GM10248 (cell line): ENCODE measurements around the gene PDZRN3.

ENCODE experiments used
- CTCF ChIA-PET: fragments of 300-600 bp; sonication (Branson Sonifier 250); formaldehyde crosslinking; extraction: SDS; loops from one replicate; lab custom pipeline; 2021; ENCODE audit warnings: antibody characterized with exemption; lab: Yijun Ruan, JAX
- POLR2A ChIA-PET: fragments of 350-650 bp; sonication (Branson Sonifier 250); formaldehyde crosslinking; extraction: SDS; loops from one replicate; lab custom pipeline; 2020; ENCODE audit warnings: antibody characterized with exemption; lab: Yijun Ruan, JAX
- DNase-seq: peaks from one replicate; pipeline ENCODE4 v3.0.0; 2012; ENCODE audit errors: extremely low spot score
- TF ChIP-seq, protein P1 (sequence below): IDR thresholded peaks from 2 replicates; pipeline ENCODE4 v1.5.1; 2012; ENCODE audit warnings: mild to moderate bottlenecking, low read depth; ENCODE audit errors: extremely low read depth, missing control alignments, control extremely low read depth

The PDZRN3 gene

DNA sequence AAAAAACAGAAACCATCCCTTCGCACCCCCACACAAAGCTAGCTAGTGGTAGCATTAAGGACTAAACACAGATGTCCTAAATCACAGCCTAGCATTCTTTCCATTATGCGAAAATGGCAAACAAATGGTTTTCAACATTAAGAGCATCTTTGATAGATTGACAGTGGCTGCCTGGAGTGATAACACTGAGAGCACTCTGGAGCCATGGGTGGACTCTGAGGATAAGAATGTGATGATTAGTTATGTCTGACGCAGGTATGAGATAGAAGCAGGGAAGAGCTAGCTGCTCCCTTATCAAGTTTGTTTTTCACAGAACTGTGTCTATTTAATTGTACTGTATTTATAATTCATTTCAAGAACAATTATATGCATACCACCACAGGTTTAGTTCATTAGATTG lies 142.9 kb downstream of the PDZRN3 start:
- TF ChIP-seq, protein P1, sequence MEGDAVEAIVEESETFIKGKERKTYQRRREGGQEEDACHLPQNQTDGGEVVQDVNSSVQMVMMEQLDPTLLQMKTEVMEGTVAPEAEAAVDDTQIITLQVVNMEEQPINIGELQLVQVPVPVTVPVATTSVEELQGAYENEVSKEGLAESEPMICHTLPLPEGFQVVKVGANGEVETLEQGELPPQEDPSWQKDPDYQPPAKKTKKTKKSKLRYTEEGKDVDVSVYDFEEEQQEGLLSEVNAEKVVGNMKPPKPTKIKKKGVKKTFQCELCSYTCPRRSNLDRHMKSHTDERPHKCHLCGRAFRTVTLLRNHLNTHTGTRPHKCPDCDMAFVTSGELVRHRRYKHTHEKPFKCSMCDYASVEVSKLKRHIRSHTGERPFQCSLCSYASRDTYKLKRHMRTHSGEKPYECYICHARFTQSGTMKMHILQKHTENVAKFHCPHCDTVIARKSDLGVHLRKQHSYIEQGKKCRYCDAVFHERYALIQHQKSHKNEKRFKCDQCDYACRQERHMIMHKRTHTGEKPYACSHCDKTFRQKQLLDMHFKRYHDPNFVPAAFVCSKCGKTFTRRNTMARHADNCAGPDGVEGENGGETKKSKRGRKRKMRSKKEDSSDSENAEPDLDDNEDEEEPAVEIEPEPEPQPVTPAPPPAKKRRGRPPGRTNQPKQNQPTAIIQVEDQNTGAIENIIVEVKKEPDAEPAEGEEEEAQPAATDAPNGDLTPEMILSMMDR = no peak
- ChIA-PET POLR2A (no interaction called here), CTCF (interaction anchor here (2.1 kb wide), 1 partner anchor 20 kb away, joined by 4 read pairs; no protein-coding TSS in a partner anchor)
- no peak for DNase-seq

DNA sequence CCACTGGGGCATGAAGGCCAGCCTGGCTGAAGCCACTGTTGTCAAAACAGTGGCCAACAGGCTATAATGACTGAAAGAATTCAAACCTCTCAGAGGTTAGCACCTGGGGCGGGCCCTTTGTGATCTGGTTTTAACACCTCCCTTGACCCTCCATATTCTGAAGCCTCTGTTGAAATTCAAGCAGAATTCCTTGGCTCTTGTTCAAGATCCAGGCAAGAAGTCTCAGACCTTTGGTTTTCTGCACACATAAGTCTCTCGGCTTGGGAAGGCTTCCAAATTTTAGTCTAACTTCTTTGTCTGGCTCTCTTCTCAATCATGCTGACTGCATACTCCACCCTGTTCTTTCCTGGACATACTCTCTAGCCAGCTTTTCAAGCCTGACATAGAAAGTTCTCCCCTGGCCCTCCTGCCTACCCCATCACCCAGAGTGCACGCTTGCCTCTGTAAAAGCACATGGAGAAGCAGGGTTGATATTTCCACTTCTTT lies 144.5 kb downstream of the PDZRN3 start:
- TF ChIP-seq, protein P1 = no peak
- DNase-seq = no peak
- POLR2A ChIA-PET = no interaction called here
- CTCF ChIA-PET = interaction anchor here (1.0 kb wide), 1 partner anchor 22 kb away, joined by 4 read pairs; no protein-coding TSS in a partner anchor

DNA sequence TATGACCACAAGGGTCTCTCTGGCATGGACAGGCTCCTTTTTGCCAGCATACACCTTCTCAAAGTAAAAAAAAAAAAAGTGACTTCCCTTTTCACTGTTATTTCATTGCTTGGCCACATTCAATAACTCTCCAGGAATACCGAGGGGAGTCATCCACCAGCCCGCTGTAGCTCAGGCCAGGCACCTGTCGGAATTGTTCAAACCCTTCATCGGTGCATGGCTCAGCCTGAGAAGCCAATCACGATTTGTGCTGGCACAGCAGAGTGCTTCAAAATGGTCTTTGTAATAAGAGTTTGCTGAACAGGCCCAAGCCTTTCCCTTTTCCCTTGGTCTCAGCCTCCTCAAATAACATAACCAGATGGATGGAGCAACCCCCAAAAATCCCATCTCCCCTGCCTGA lies 145.4 kb downstream of the PDZRN3 start:
- TF ChIP-seq, protein P1 = no peak
- CTCF ChIA-PET = no interaction called here
- DNase-seq = no peak
- POLR2A ChIA-PET = no interaction called here

DNA sequence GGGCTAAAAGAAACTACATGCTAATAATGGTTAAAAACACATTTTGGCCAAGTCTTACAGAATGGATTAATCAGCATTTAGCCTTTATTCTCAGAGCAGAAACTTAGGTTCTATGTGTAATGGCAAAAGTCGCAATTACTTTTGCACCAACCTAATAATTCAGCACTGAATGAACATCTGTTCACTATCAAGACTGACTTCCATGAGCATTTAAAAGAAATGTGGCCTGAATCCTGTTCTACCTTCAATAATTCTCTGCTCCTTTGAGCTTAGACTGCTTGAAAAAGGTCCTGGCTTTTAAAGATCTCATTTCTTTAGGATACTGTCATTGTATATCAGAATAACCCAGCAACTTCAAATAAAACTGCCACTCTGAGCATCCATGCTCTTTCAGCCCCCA lies 145.9 kb downstream of the PDZRN3 start:
- DNase-seq = no peak
- TF ChIP-seq, protein P1 = no peak
- CTCF ChIA-PET = no interaction called here
- POLR2A ChIA-PET = no interaction called here

DNA sequence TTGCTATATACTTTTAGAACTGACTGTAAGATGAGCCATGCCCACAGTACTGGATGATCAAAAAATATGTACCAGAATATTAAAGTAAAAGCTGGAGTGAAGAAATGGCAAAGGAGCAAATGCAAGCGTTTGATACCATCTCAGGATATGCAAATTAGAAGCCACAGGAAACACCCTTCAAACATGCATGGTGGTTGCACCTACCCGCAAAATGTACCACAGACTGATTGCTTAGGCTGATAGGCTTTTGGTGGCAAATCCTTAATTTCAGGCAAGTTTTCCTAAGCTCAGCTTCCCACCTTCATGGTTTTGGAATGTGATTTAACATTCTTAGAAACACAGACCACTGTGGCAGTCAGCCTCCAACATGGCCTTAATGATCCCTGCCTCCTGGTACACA lies 149.0 kb downstream of the PDZRN3 start:
- no peak for DNase-seq
- ChIA-PET CTCF (interaction anchor here (0.8 to 2.8 kb wide), 2 partner anchors 9 to 26 kb away, joined by 3 to 12 read pairs; no protein-coding TSS in a partner anchor), POLR2A (no interaction called here)
- TF ChIP-seq, protein P1 = no peak

DNA sequence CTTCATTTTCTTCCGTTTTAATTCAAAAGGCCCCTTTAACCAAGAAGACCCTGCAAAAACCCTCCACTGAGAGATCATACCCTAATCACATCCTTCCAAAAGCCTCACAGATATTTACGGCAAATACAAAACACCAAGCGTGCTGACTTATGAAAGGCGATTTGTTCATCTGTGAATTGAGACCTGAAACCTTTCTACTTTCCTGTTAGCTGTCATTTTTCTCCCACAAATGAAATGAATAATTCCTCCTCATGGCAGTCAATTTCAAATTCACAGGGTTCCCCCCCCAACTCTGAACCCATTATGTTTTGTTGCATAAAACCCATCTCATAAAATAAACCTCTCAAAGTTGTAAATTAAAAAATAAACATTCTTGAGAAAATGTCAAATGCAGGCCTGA lies 149.6 kb downstream of the PDZRN3 start:
- DNase-seq = peak; percentile 19
- ChIA-PET POLR2A (no interaction called here), CTCF (interaction anchor here (1.0 to 2.8 kb wide), 2 partner anchors 27 to 33 kb away, joined by 4 to 12 read pairs; no protein-coding TSS in a partner anchor)
- TF ChIP-seq, protein P1 = no peak
